ENCODE data around the gene SMURF2. TPM values are rescaled to one million over a fixed set of nuclear protein-coding genes. Genes with fewer than 3 reads are reported as not detected.
"Not testable (repeated sequence)": the region's sequence is repeated elsewhere in the genome, so short reads cannot be mapped to it uniquely, and the experiment has no call there.

SMURF2 gene
- total and polyA plus RNA-seq, 2 of the 4 experiments (the other 2 are of a cell fraction): 131 to 774 TPM

DNA sequence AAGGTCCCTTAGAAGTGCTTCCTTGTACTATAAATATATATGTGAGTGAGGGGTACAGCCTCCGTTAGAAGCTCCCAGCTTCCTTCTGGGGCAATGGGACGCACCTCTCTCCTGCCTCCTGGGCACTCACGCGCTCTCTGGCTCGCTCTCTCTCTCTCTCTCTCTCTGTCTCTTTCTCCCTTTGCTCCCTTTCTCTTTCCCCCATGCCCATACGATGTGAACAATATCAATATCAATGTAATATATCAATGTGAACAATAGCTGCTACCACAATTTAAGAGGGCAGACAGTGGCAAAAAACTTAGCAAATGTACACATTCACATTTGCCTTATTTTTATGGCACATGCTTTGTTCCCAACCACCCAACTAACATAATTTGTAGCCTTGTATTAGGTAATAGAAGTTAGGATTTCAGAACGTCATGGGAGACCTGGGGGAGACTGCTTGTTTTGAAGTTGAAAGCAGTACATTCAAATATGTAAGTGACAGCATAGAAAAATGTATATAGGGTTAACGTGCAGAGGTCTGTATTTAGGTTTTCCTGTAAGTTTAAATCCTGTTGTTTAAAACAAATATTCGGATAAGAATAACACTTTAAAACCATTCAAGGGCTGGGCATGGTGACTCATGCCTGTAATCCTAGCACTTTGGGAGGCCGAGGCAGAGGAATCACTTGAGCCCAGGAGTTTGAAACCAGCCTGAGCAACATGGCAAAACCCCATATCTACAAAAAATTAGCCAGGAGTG is 8.9 kb upstream of the SMURF2 start:
- WGBS, 2 experiments (ENCODE audit: extremely low coverage in 2 of 2, insufficient read length in 1 of 2): no CpG with 5 or more reads among the region's 10 CpGs
- BruUV-seq (replicated peaks); dilution Hi-C loops (cut with HindIII; ENCODE audit: low sequenced_read_pairs, unreplicated experiment); intact Hi-C loops (cut with micrococcal nuclease); H4K20me1 ChIP-seq (ENCODE audit: insufficient read depth, low read length); H3K27me3 ChIP-seq (ENCODE audit: control insufficient read depth, insufficient read depth, low read length); H3K9me3 ChIP-seq (ENCODE audit: control insufficient read depth, insufficient read depth, low read length); H3K4me3 ChIP-seq (ENCODE audit: insufficient read depth, low read depth, low read length); in situ Hi-C loops (cut with MboI; ENCODE audit: low sequenced_read_pairs); H3K4me1 ChIP-seq (ENCODE audit: control insufficient read depth, insufficient read depth, low read length); H3K36me3 ChIP-seq (ENCODE audit: control insufficient read depth, insufficient read depth, low read length); CTCF ChIA-PET; POLR2A ChIA-PET (ENCODE audit: unreplicated experiment): not testable (repeated sequence)
- Histone ChIP-seq H2BK5ac (ENCODE audit: low read depth, low read length, poor library complexity, severe bottlenecking) (peak overlapping the region; percentile 100), H2AK5ac (ENCODE audit: low read depth, low read length) (peak overlapping the region; percentile 98), H3K14ac (replicated peaks; ENCODE audit: low read depth, low read length) (peak overlapping the region; percentile 94), H3K9ac (ENCODE audit: low read depth, low read length) (peak overlapping the region; percentile 73), H3K27ac (ENCODE audit: insufficient read depth, low read length) (peak overlapping the region; percentile 100), H4K5ac (ENCODE audit: low read depth, low read length) (peak overlapping the region; percentile 100), H3K18ac (ENCODE audit: low read depth, low read length) (peak overlapping the region; percentile 100), H4K91ac (ENCODE audit: insufficient read depth, low read depth, low read length) (peak overlapping the region; percentile 96), H3K56ac (ENCODE audit: extremely low read depth, insufficient read depth, low read length) (peak overlapping the region; percentile 87), H3K9me1 (ENCODE audit: insufficient read depth, low read length) (peaks cover 11% of the 10 kb centered on the region), H2BK20ac (ENCODE audit: low read depth, low read length) (peak overlapping the region; percentile 100), H2AK9ac (replicated peaks; ENCODE audit: low read depth, low read length, poor library complexity) (peak overlapping the region; percentile 93), H2BK120ac (ENCODE audit: low read depth, low read length) (peak overlapping the region; percentile 99), H3K4me2 (ENCODE audit: low read depth, low read length) (peak overlapping the region; percentile 93), H4K8ac (ENCODE audit: low read depth in 2 of 2, low read length in 2 of 2) (peak overlapping the region; percentile 67 to 93; a peak in 3 of 4 replicates), H3K23ac (ENCODE audit: low read depth, low read length) (peak overlapping the region; percentile 99), H2BK15ac (ENCODE audit: low read depth, low read length) (peak overlapping the region; percentile 99; the same call in 2 of the 3 replicates), H2AFZ (replicated peaks; ENCODE audit: low read length, poor library complexity) (peak overlapping the region; percentile 82), H3K4ac (ENCODE audit: low read depth, low read length) (peak overlapping the region; percentile 96), H3K79me1 (ENCODE audit: low read depth in 1 of 2, low read length in 2 of 2) (peaks cover 0 to 26% of the 10 kb centered on the region in 2 experiments; a peak in 2 of 4 replicates)
- peak; percentile 60 for ATAC-seq (ENCODE audit: low read depth)
- peak; percentile 59 for DNase-seq

All from IMR-90 (cell line).